Activated CD4-positive, alpha-beta T cell treated with anti-CD3 and anti-CD28 coated beads for 1 hour (primary cell): Measurements from ENCODE around the gene GABBR2.
"Not testable (repeated sequence)": the region's sequence is repeated elsewhere in the genome, so short reads cannot be mapped to it uniquely, and the experiment has no call there.

ENCODE experiments used
- DNase-seq: peaks from one replicate; pipeline ENCODE4 v3.0.0-alpha.2; 2020

Gene GABBR2

DNA sequence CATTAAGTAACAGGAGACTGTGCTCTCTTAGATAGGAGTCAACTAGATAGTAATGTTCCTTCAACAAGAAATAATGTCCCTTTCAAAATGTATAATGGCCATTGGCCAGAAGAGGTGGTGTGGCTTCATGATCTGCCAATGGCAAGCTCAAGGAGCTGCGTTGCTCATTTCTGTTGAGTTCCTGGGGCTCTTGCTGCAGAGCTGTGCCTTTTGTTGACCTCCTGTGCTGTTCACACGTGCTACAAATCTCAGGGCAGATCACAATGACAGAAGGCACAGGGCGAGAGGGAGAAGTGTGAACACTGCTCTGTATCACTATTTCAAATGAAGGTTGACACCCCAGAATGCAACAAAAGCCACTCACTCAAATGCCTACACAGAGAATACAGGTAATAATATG is 437.3 kb downstream of the GABBR2 start:
- DNase-seq: no peak

DNA sequence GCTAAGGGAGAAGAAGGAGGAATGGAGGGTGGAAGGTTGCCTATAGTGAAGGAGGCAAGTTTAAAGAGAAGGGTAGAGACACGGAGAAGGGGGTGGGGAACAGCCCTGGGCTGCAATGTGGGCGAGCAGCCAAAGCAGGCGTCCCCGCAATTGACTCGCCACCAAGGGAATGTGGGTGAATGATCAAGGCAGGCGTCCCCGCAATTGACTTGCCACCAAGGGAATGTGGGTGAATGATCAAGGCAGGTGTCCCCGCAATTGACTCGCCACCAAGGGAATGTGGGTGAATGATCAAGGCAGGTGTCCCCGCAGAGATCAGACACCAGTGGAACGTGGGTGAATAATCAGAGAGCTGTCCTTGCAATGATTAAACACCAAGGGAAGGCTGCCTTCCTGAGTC is 438.5 kb downstream of the GABBR2 start:
- DNase-seq: not testable (repeated sequence)

DNA sequence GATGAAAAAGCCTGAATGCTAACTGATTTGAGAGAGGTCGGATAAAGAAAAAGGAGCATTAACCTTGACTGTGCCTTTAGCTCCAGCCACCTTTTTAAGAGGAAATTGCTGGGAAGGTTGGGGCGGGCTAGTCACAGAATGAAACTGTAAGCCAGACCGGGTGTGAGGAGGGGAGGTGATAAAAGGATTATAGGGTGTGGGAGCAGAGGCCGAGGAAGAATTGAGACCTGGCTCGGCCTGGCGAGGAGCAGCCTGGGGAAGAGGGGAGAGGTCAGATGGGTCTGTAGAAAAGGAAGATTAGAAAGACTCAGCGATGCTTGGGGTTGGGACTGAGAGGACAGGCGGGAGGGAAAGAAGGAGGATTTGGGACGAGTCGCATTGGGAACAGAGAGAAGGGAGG is 439.1 kb downstream of the GABBR2 start:
- not testable (repeated sequence) for DNase-seq

DNA sequence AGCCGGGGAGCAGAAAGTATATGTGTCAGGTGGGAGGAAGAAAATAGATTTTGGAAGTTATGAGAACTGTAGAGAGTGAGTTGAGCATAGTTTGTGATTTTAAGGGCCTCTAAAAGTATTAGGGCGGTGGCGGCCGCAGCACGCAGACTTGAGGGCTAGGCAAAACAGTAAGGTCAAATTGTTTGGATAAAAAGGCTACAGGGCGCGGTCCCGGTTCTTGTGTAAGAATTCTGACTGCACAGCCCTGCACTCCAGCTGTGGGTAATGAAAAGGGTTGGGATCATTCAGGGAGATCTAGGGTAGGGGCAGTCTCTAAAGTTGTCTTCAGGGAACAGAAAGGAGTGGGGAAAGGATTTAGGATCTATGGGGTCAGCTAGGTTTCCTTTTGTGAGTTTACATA is 441.2 kb downstream of the GABBR2 start:
- DNase-seq: not testable (repeated sequence)

DNA sequence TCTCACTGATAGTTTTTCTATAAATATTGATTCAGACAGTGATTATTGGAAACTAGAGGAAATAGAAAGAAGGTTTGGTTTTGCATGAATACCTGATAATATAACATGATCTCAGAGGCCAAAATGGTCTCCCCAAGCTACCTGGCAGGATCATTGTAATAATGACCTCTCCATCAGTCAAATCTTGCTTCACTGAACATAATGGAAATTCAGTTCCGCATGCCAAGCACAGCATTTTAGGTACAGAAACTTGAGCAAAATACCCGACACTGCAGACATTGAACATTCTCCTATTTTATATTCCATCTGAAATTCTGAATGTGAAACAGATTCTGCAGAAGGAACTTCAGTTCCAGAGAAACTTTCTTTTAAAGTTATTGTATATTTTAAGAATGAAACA is 444.2 kb downstream of the GABBR2 start:
- no peak for DNase-seq

DNA sequence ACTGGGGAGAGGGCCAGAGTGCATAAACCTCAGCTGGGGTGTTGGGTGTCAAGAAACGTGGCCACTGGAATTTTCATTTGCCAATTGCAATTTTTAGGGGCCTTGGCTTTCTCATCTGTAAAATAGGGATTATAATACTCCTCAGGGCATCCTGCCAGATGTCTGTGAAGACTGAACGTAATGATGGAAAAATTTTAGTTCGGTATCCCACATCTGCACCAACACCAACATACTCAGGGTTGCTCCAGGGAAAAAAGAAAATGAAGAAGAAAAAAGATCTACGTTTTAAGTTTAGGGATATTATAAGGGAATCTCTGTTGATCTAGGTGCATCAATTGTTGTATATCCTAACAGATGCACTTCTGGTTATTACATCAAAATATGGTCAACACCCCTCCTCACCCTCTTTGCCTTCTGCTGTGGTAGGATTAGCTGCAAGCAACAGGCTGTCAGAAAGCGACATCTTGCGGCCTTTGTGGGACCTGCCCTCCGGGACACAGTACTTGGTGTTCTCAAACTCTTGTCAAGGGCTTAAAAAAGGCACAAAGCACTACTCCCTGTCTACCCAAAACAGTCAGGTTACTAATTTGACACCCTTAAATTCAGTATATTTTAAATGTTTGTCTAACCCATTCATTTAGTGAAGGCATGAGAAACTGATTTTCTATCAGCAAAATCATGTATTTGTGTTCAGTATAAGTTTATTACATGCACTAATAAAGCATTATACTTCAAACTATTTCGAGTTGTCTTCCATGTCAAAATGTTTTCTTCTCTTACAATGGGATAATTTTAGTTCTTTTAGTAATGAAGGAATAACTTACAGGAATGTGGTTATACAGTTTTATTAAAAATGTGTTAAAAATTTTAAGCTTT is 445.0 kb downstream of the GABBR2 start:
- DNase-seq: peak; percentile 75

DNA sequence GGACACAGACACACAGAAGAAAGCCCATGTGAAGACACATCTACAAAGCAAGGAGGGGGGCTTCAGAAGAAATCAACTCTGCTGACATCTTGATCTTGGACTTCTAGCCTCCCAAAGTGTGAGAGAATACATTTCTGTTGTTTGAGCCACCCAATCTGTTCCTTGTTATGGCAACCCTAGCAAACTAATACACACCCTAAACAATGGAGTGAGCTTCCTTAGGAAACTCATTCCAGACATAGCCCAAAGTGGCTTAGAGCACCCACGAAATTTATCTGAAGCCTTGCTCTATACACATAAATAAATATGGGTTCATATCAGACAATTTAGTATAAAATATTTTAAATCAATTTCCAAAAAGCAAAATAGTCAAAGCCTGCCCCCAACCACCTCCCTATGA is 445.7 kb downstream of the GABBR2 start:
- DNase-seq: no peak

DNA sequence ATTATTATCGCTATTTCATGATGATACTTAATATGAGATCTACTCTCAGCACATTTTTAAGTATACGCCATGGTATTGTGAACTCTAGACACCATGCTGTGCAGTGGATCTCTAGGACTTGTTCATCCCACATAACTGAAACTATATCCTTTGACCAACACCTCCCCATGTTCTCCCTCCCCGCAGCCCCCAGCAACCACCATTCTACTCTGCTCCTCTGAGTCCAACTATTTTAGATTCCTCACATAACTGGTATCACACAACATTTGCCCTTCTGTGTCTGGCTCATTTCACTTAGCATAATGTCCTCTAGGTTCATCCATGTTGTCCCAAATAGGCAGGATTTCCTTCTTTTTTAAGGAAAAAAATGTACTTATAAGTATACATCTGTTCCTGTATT is 446.7 kb downstream of the GABBR2 start:
- no peak for DNase-seq

DNA sequence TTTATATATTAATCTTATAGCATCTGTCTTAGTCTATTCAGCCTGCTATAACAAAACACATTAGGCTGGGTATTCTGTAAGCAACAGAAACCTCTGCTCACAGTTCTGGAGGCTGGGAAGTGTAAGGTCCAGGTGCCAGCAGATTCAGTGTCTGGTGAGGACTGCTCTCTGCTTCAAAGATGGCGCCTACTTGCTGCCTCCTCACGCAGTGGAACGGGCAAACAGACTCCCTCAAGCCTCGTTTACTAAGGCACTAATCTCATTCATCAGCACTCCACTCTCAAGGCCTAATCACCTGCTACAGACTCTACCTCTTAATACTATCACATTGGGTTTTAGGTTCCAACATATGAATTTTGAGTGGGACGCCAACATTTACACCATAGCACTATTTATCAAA is 448.1 kb downstream of the GABBR2 start:
- DNase-seq: no peak

DNA sequence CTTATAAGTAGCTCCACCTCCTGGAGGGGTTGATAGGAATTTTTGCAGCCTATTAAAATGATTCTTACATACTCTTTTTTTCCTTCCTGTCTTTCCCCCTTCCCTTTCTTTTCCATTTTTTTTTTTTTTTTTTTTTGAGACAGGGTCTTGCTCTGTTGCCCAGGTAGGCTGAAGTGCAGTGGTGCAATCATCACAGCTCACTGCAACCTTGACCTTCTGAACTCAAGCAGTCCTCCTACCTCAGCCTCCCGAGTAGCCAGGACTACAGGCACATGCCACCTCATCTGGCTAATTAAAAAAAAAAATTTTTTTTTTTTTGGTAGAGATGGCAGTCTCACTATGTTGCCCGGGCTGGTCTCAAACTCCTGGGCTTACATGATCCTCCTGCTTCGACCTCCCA is 448.9 kb downstream of the GABBR2 start:
- DNase-seq: no peak

DNA sequence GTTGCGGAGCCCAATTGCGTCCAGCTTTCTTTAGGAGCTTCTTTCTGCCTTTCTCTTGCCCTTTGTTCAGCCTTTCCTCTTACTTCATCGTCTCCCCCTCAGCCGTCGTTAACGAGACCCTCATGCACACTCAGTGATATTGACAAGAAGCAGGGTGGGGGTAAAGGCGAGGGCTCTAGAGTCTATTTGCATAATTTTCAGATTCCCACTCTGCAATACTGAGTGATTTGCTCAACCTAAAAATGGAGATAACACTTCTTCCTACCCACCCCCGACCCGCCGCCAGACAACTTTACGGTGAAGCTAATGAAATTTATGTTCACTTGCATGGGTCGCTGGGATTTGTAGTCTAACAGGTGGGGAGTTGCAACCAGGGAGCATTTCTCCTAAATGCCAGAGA is 452.0 kb downstream of the GABBR2 start:
- no peak for DNase-seq

DNA sequence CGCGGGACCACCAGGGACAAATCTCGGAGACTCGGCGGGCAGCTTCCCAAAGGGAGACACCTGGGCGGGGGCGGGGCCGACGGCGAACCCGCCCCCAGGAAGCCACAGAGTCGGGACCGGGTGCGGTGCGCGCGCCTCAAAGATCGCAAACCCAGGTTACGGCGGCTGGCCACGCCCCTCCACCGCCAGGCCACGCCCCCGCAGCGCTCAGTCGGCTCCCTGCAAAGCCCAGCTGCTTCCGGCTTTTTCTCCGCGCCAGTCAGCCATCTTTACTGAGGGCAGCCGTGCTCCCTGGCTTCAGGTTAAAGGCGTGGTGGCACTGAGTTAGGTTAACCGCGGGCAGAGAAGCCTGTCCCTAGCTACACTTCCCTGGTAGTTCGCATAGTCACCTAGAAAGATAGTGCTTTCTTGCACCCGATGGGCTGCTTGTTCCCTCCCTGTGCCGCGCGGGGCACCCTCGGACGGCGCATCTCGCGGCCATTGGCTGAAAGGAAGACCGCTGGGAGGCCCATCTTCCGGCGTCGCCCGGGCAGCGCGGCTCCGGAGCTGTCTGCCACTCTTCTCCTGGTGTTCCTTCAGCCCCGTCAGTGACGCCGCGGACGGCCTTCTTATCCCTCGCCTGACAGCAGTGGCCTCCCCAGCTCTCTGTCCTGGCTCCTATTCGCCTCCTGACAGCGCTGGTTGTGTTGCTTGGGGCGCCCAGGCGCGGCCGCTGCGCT is 453.0 kb downstream of the GABBR2 start, which contains the start of gene TBC1D2:
Gene TBC1D2 (minus strand): TSS at position 72 of the 719 bp plus-strand sequence. CDS start 108 bp downstream, outside the sequence.
- DNase-seq: peak; percentile 96

DNA sequence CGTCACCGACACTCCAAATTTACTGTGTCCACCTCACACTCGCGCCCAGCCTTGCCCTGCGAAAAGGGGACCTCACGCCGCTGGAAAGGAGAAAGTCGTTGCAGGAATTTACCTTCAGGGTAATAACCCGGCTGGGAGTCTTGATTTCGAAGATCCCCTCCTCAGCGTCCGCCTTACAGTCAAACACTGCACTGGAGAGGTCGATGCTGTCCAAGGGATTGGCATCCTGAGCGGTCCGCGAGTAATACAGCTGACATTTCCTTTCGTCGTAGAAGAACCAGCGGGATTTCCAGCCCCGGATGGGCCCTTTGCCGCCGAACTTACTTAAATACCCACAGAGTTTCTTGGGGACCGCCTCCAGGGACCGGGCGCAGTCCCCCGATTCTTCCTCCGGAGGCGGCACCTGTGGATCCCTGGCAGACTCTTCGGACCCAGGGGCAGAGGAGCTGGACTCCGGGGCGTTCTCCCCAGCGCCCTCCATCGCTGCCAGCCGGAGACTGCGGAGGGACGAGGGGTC is 453.6 kb downstream of the GABBR2 start:
- no peak for DNase-seq

DNA sequence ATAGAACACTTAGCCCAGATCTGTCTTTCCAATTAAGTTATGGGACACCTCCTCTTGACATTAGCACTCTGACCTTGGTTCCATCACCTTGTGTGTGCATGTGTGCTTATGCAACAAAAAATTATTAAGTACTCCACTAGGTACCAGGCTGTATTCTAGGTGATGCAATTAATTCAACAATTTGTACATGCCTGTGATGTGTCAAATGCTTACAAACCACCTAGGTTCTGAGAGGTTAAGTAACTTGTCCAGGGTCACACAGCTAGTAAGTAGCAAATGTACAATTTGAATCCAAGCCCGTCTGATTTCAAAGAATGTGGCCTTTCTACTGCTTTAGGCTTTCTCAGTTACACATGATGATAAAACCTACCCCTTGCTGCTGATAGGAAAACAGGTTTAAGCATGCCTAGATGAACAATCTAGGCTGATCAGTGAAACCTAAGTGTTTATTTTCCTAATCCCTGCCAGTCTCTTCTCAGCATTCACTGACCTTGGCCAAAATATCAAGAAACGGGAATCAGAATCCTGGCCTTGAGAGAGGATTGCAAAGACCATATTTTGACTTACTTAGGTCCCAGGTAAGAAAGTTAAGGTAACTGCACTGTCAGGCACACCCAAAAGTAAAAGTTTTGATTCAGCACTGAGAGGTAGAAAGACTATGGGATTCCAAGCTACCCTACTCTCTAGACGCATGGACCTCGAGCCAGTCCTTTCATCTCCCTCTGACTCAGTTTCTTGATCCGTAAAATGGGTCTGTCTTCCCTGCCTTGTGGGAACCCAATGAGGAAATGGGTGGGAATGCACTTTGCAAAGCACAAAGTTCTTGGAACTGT is 454.3 kb downstream of the GABBR2 start:
- DNase-seq: no peak

DNA sequence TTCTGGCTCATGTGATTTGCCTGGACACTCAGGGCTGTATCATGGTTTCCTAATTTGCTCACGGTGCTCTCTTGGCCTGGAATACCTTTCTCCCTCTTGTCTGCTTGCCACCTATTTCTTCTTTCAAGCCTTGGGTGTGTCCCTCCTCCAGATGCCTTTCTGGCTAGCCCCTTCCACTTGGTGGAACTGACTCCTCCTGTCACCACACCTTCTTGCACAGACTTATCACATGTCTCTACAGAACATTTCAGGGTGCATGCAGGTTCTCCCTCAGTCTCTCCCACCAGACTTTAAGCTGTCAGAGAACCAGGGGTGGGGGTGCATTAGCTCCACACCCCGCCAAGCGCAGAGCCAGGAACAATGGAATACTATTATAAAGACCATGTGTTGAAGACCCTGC is 455.2 kb downstream of the GABBR2 start:
- no peak for DNase-seq

DNA sequence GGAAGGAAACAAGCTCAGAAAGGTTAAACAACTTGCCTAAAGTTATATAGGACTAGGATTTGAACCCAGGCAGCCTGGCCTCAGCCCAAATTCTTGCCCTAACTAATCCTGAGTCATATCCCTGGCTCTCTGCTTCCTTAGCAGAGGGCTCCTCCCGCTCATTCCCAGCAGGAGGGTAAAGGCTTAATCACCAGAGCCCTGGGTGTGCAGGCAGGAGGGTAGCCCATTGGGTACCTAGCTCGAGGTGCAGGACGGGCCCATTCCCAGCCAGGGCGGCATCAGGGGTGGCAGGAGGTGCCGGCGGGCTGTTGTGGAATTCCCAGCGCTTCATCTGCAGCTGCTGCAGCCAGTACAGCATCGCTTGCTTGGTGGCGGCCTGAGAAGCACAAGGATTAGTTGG is 457.2 kb downstream of the GABBR2 start:
- DNase-seq: no peak

DNA sequence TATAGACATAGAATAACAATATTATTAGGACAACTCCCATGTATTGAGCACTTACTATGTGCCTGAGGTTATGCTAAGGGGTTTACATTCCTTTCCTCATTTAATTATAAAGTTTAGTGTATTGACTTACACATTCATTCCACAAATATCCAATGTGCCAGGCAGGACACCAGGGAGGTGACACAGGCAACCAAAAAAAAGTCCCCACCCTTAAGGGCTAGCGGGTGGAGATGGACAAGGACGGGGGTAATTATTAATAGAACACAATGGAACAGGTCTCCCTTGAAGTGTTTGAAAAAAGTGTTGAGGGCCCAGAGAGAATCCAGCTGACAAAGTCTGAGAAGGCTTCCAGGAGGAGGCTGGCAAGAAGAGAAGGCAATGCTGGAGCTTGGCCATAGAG is 459.0 kb downstream of the GABBR2 start:
- DNase-seq: no peak

DNA sequence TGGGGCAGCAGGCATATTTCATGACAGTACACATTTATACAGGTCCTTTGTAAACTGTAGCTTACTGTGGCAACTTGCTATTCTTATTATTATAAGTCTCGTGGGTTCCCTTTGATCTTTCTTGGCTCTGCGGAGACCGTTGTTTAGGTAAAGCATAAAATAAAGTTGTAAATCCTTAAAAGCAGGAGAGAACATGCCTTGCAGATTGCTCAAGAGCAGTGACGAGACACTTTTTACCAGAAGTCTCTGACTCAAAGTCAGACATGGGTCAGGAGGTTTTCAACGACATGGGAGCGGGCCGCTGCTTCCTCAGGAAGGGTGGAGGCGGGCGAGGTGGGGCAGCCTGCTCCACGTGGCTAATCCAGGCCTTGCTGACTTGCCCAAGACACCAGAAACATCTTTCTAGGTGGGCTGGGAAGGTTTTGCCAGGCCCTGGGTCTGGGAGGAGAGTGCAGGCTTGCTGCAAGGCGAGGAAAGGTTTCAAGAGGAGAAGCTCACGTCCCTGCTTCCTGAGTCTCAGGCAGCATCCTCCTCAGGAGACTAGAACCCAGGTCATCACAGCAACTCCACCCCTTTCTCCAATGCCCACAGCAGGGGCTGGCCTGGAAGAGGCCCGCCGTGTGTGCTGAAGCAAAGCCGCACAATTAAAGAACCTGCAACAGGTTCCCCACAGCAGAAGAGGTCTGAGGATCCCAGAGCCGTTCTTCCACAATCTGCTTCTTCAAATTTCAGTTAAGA is 459.8 kb downstream of the GABBR2 start:
- no peak for DNase-seq

DNA sequence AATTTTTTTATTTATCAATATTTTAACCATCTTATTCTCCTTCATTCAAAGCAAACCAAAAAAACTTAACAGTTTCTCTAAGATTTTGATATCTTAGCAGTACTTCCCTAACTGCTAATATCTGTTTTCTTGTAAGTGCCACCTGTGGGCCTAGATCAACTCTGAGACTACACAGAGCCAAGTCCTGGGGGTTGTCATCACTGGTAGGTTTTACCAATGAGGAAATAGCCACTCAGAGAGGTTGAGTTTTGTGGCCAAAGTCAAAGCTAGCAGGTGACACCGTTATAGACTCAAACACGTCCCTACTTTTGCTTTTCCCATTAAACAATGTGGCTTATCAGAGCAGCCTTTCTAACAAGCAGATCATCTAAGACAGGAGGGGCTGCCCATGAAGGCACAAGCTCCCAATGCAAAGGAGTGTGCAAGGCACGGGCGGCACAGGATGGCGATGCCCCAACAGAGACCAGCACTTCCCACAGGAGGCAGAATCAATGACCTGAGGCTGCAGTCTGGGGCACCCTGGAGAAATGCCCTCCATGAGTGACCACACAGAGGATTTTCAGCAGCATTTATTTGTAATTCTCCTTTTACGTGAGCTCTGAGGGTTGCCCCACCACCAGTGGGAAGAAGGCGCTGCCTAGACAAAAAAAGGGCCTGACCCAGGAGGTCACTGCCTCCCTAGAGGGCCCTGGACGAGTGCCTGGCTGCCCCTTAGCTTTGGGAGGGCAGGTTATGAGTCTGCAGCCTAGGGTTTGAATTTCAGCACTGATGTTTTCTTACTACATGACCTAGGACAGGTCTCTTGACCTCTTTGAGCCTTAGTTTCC is 460.7 kb downstream of the GABBR2 start:
- no peak for DNase-seq

DNA sequence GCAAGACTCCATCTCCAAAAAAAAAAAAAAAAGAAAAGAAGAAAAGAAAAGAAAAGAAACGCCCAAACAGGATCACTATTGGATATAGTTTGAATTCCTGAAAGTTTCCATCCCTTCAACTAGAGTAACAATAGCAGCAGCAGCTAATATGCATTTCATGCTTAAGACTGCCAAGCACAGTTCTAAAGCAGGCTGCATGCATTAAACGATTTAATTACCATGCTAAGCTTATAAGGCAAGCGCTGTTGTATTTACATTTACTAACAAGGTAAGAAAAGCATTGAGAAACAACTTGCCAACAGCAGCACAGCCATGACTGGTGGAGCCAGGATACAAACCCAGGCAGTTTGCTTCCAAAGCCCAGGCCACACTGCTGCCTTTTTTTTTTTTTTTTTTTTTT is 466.3 kb downstream of the GABBR2 start:
- DNase-seq: no peak
